ENCODE measurements around the gene CCDC6. TPM values are rescaled to one million over a fixed set of nuclear protein-coding genes. Genes with fewer than 3 reads are reported as not detected.

The CCDC6 gene
- total RNA-seq, 4 donors from 2014 or later: 65.5 to 104 (median 76.2) TPM

DNA sequence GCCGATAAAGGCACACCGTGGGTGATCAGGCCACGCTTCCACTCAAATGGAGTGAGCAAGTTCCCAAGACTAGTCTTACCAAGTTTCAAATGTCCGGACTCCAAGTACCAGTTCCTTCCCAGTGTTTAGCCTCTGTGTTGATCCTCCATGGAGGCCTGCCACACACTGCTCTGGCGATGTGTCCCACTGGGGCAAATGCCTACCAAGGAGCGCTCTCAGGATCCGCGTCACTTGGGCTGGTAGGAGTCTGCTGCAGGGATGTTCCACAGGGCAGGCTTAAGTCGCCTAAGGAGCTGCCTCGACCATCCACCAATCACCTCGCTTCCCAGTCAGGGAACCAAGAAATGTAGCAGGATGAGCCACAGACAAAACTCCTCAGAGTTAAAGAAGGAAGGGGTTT is 135.7 kb downstream of the CCDC6 start:
- intact Hi-C loops (cut with DNase I; ENCODE audit: low total_unique reads): no loop called here
- no peak overlapping the region for H3K4me3 ChIP-seq (ENCODE audit: low read depth, poor library complexity, severe bottlenecking)
- DNase-seq (ENCODE audit: low spot score in 2 of 2): no peak
- TF ChIP-seq, protein P1, sequence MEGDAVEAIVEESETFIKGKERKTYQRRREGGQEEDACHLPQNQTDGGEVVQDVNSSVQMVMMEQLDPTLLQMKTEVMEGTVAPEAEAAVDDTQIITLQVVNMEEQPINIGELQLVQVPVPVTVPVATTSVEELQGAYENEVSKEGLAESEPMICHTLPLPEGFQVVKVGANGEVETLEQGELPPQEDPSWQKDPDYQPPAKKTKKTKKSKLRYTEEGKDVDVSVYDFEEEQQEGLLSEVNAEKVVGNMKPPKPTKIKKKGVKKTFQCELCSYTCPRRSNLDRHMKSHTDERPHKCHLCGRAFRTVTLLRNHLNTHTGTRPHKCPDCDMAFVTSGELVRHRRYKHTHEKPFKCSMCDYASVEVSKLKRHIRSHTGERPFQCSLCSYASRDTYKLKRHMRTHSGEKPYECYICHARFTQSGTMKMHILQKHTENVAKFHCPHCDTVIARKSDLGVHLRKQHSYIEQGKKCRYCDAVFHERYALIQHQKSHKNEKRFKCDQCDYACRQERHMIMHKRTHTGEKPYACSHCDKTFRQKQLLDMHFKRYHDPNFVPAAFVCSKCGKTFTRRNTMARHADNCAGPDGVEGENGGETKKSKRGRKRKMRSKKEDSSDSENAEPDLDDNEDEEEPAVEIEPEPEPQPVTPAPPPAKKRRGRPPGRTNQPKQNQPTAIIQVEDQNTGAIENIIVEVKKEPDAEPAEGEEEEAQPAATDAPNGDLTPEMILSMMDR (IDR thresholded peaks at IDR 0.05): no peak
- TF ChIP-seq POLR2A (IDR thresholded peaks at IDR 0.05): no peak
- WGBS, 2 donors: 98% methylated on average over 11 of the region's 11 CpGs

DNA sequence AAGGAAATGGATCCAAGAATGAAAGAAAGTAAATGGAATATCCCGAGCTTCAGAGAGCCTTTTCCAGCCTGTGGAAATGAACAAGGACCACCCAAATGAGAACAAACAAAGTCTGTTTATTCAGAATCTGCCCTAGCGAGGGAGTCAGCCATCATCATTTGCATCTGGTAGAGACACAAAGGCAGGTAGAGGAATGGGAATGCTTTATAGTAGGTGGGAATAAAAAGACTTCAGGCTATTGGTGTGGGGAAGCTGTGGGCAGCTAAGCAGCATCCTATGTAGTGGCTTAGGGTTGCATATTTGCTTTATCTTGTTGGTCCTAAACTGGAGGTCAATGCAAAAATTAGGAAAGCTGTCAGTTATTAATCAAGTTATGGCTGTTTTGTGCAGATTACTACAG is 143.9 kb downstream of the CCDC6 start:
- intact Hi-C loops (cut with DNase I; ENCODE audit: low total_unique reads): no loop called here
- H3K4me3 ChIP-seq (ENCODE audit: low read depth, poor library complexity, severe bottlenecking): no peak overlapping the region
- no peak for TF ChIP-seq POLR2A (IDR thresholded peaks at IDR 0.05)
- TF ChIP-seq, protein P1 (IDR thresholded peaks at IDR 0.05): no peak
- WGBS, 2 donors: 47 to 54% methylated on average over 2 of the region's 2 CpGs
- DNase-seq (ENCODE audit: low spot score in 2 of 2): no peak

- no peak for TF ChIP-seq POLR2A (IDR thresholded peaks at IDR 0.05)
- TF ChIP-seq, protein P1 (IDR thresholded peaks at IDR 0.05): no peak
- H3K4me3 ChIP-seq (ENCODE audit: low read depth, poor library complexity, severe bottlenecking): no peak overlapping the region
- WGBS, 2 donors: 80 to 84% methylated on average over 3 of the region's 3 CpGs
- intact Hi-C loops (cut with DNase I; ENCODE audit: low total_unique reads): no loop called here
- no peak for DNase-seq (ENCODE audit: low spot score in 2 of 2)
Measured at GRCh38 chr10:59757966-59758365, 148.4 kb downstream of the CCDC6 start.

- no peak overlapping the region for H3K4me3 ChIP-seq (ENCODE audit: low read depth, poor library complexity, severe bottlenecking)
- no peak for DNase-seq (ENCODE audit: low spot score in 2 of 2)
- intact Hi-C loops (cut with DNase I; ENCODE audit: low total_unique reads): no loop called here
- TF ChIP-seq, protein P1 (IDR thresholded peaks at IDR 0.05): no peak
- no peak for TF ChIP-seq POLR2A (IDR thresholded peaks at IDR 0.05)
- 91 to 93% methylated on average over 4 of the region's 4 CpGs for WGBS, 2 donors
Measured at GRCh38 chr10:59754951-59755350, 151.4 kb downstream of the CCDC6 start.

DNA sequence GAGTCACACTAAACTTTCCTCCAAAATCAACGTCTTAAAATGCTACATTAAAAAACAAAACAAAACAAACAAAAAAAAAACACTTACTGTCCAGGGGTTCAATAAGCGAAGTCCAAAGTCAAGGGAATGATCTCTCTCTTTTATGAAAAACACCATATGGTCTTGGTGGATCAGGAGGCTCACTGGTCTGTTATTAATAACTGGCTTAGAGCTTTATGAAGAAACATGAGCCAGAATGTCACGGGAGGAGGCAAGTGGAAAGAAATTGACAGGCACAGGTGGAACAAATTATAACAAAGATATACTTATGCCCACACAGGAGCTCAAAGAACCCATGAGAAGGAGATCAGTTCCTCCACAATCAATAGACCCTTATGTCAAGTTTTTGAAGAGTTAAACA is 153.1 kb downstream of the CCDC6 start, which contains the start of gene MRLN:
TSS of gene MRLN (minus strand) at position 189 of the 400 bp plus-strand sequence.
- no peak for DNase-seq (ENCODE audit: low spot score in 2 of 2)
- intact Hi-C loops (cut with DNase I; ENCODE audit: low total_unique reads): no loop called here
- 52 to 60% methylated on average over 3 of the region's 3 CpGs for whole genome bisulfite sequencing, 2 donors
- no peak within 1 kb of the TSS for H3K4me3 ChIP-seq (ENCODE audit: low read depth, poor library complexity, severe bottlenecking)
- no peak for TF ChIP-seq POLR2A (IDR thresholded peaks at IDR 0.05)
- TF ChIP-seq, protein P1 (IDR thresholded peaks at IDR 0.05): no peak

DNA sequence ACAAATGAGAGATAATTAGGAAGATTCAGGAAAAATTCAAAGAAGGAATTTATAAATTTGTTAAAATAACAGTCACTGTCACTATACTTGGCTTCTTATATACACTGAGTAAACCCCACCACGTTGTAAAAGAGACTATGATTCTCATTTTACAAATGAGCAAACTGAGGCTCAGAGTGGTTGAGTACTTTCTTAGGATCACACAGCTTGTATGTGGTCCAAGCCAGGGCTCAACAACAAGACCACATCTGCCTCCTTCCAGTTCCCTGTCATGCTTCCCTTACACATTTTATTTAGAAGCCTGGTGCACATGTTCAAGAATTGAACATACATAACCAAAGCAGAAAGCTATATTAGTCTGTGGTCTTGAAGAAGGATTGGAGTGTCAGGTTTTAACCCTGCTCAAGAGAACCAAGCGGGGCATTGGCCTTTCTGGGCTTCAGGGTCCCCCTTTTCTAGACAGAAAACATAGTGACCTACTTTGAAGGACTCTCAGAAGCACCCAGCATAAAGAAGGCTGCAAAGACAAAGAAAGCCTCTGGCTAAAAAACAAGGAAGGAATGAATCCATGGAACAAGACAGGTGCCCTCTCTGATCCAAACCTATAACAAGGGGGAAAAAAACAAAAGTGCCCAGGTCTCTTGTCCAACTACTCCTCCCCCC is 153.9 kb downstream of the CCDC6 start:
- intact Hi-C loops (cut with DNase I; ENCODE audit: low total_unique reads): no loop called here
- WGBS, 2 donors: 54 to 66% methylated on average over 2 of the region's 2 CpGs
- TF ChIP-seq, protein P1 (IDR thresholded peaks at IDR 0.05): no peak
- no peak for TF ChIP-seq POLR2A (IDR thresholded peaks at IDR 0.05)
- H3K4me3 ChIP-seq (ENCODE audit: low read depth, poor library complexity, severe bottlenecking): no peak overlapping the region
- DNase-seq (ENCODE audit: low spot score in 2 of 2): no peak

All from lower leg skin (tissue), 4 donors.